Pancreas (tissue), 10 donors: ENCODE measurements around the gene LRP2BP. TPM values are rescaled to one million over a fixed set of nuclear protein-coding genes. Genes with fewer than 3 reads are reported as not detected.
"Not testable (repeated sequence)": the region's sequence is repeated elsewhere in the genome, so short reads cannot be mapped to it uniquely, and the experiment has no call there.

Source experiments
- ATAC-seq, 4 donors: fragments of 200-7000 bp; cut with Tn5 transposase; one replicate each; pipeline versions ENCODE4 v1.8.0 to v1.9.1; 2020; ENCODE audit warnings: mild to moderate bottlenecking in 4 of 4, moderate library complexity in 4 of 4
- DNase-seq, 6 donors: peaks; one replicate each; pipeline ENCODE4 v3.0.0-alpha.2; 2020
- FAIRE-seq: peaks from 2 replicates; lab custom pipeline; 2012; peaks lifted over from hg19 to GRCh38; lab: Jason Lieb, UNC
- H3K27ac ChIP-seq, 4 donors: fragments of 200-600 bp; sonication (generic); 1 replicate in 3 of 4; 2 replicates in 1 of 4; pipeline versions ENCODE4 v1.5.0 to v1.8.0; 2020
- H3K27me3 ChIP-seq, 4 donors: fragments of 200-600 bp; one replicate each; pipeline ENCODE4 v1.8.0; 2021
- H3K36me3 ChIP-seq, 3 donors: fragments of 200-600 bp; sonication (generic) in 1 of 3; one replicate each; pipeline versions ENCODE4 v1.5.0 to v1.8.0; 2020 to 2021
- H3K4me1 ChIP-seq, 3 donors: fragments of 200-600 bp; one replicate each; pipeline ENCODE4 v1.8.0; 2021
- H3K4me3 ChIP-seq, 4 donors: fragments of 200-600 bp; sonication (generic) in 2 of 4; one replicate each; pipeline versions ENCODE4 v1.5.0 to v1.8.0; 2020 to 2021
- H3K9me3 ChIP-seq, 4 donors: fragments of 200-600 bp; one replicate each; pipeline ENCODE4 v1.8.0; 2021
- CTCF ChIP-seq, 4 donors: fragments of 200-600 bp; sonication (generic) in 3 of 4; IDR thresholded peaks; one replicate each; pipeline versions ENCODE4 v1.5.0 to v1.8.0; 2021; ENCODE audit warnings: antibody characterized with exemption in 4 of 4
- WGBS, 2 donors: extraction: QIAGEN DNeasy Blood & Tissue Kit; methylation state at CpG; one replicate each; pipeline ENCODE4 v1.1.7; 2013; 5-methylcytosine and 5-hydroxymethylcytosine counted together
- intact Hi-C, 3 donors: fragments of 100-400 bp; cut with DNase I; formaldehyde crosslinking; loops; one replicate each; pipeline versions ENCODE4 v1.11.1 to v1.14.2; 2022
- polyA plus RNA-seq, 2 donors: library from polyadenylated mRNA; stranded (reverse); fragments of 200-250 nt; gene quantifications; one replicate each; pipeline ENCODE4 v1.2.3, GENCODE V29; 2013
- total RNA-seq, 6 donors: library from RNA; stranded (reverse); fragmentation: NEBNext Ultra II Directional in 4 of 6; extraction: Animal tissue kit (Norgen Biotek cat#: 25700) in 4 of 6; gene quantifications; one replicate each; pipeline versions ENCODE4 v1.2.1 to v1.2.4, GENCODE V29; 2021 to 2023
- donor health status: healthy with polysubstance abuse.
- donor health status: DM: no; HTN: no; CAD: no; lungs with moderate emphysema.
- donor health status: DM: no; HTN: no; CAD: no.
- donor health status: control.
- donor health status: control.
- donor health status: Bipolar disorder and iron deficiency.
- donor health status: DM: yes; HTN: yes; CAD: no.
- donor health status: DM: no; HTN: no; CAD: no.
- donor health status: DM: no; HTN: no; CAD: no.
- donor health status: DM: yes; HTN: yes; CAD: no.

LRP2BP gene
- total and polyA plus RNA-seq, 8 donors, result 0.72 to 2.1 (median 1.00) TPM

GRCh38 chr4:185334326-185334725 lies 61.4 kb downstream of the LRP2BP start:
- no peak for ATAC-seq
- WGBS, 2 donors, result 93 to 96% methylated on average over 4 of the region's 4 CpGs

GRCh38 chr4:185332575-185333464 lies 62.9 kb downstream of the LRP2BP start:
- TF ChIP-seq CTCF (IDR thresholded peaks at IDR 0.05), result no peak
- intact Hi-C loops, result no loop called here
- Histone ChIP-seq H3K36me3 (peaks cover 0 to 3% (median 0%) of the 10 kb centered on the region in 3 donors), H3K27me3 (no peaks in the 10 kb centered on the region), H3K4me1 (no peaks in the 10 kb centered on the region), H3K9me3 (no peaks in the 10 kb centered on the region), H3K27ac (no peak overlapping the region), H3K4me3 (no peak overlapping the region)
- 97% methylated on average over 3 of the region's 3 CpGs for WGBS, 2 donors
- FAIRE-seq (no peak), DNase-seq (no peak), ATAC-seq (no peak)

More at GRCh38 chr4:185334326-185334725, 61.4 kb downstream of the LRP2BP start:
- H3K36me3 ChIP-seq, result peaks cover 0 to 3% (median 0%) of the 10 kb centered on the region in 3 donors
- H3K9me3 ChIP-seq, result no peaks in the 10 kb centered on the region
- no peaks in the 10 kb centered on the region for H3K4me1 ChIP-seq
- no peaks in the 10 kb centered on the region for H3K27me3 ChIP-seq
- DNase-seq, result no peak
- intact Hi-C loops, result no loop called here
- H3K27ac ChIP-seq, result no peak overlapping the region
- H3K4me3 ChIP-seq, result no peak overlapping the region
- no peak for FAIRE-seq
- TF ChIP-seq CTCF (IDR thresholded peaks at IDR 0.05), result no peak

GRCh38 chr4:185329879-185330510 lies 65.7 kb downstream of the LRP2BP start:
- intact Hi-C loops, FAIRE-seq: not testable (repeated sequence)
- 97 to 100% methylated on average over 2 of the region's 2 CpGs for WGBS, 2 donors

GRCh38 chr4:185328586-185328985 lies 67.1 kb downstream of the LRP2BP start:
- no peak for DNase-seq
- Histone ChIP-seq H3K9me3 (no peaks in the 10 kb centered on the region), H3K4me1 (no peaks in the 10 kb centered on the region), H3K27me3 (no peaks in the 10 kb centered on the region), H3K27ac (no peak overlapping the region), H3K36me3 (peaks cover 0 to 3% (median 0%) of the 10 kb centered on the region in 3 donors), H3K4me3 (no peak overlapping the region)
- intact Hi-C loops, result no loop called here
- FAIRE-seq, result no peak
- ATAC-seq, result no peak
- no peak for TF ChIP-seq CTCF (IDR thresholded peaks at IDR 0.05)
- WGBS, 2 donors, result 83 to 96% methylated on average over 7 of the region's 7 CpGs

More at GRCh38 chr4:185329879-185330510, 65.7 kb downstream of the LRP2BP start:
- not testable (repeated sequence) for H3K4me3 ChIP-seq, H3K27ac ChIP-seq, H3K9me3 ChIP-seq, ATAC-seq, H3K27me3 ChIP-seq, H3K36me3 ChIP-seq, DNase-seq, H3K4me1 ChIP-seq

- H3K4me1 ChIP-seq, intact Hi-C loops, H3K4me3 ChIP-seq, ATAC-seq, H3K27me3 ChIP-seq, H3K27ac ChIP-seq, H3K9me3 ChIP-seq, H3K36me3 ChIP-seq, FAIRE-seq, DNase-seq: not testable (repeated sequence)
- WGBS, 2 donors, result 13 to 16% methylated on average over 1 of the region's 1 CpG
Observed at GRCh38 chr4:185325721-185326120, 70.0 kb downstream of the LRP2BP start.

GRCh38 chr4:185324361-185324760 lies 71.4 kb downstream of the LRP2BP start:
- FAIRE-seq, H3K36me3 ChIP-seq, H3K4me1 ChIP-seq, DNase-seq, H3K27ac ChIP-seq, intact Hi-C loops, H3K9me3 ChIP-seq, H3K4me3 ChIP-seq, H3K27me3 ChIP-seq, ATAC-seq: not testable (repeated sequence)
- WGBS, 2 donors, result 84 to 92% methylated on average over 6 of the region's 6 CpGs
